Activated naive CD8-positive, alpha-beta T cell treated with anti-CD3 and anti-CD28 coated beads, Interleukin-2, amount 50 U/mL, for 16 hours (primary cell): Measurements from ENCODE around the gene SLU7.

Experiments
- DNase-seq: peaks from one replicate; pipeline ENCODE4 v3.0.0-alpha.2; 2020; ENCODE audit warnings: low read depth, low spot score

The SLU7 gene

GRCh38 chr5:160367261-160367660 lies 51.6 kb downstream of the SLU7 start:
- no peak for DNase-seq

DNA sequence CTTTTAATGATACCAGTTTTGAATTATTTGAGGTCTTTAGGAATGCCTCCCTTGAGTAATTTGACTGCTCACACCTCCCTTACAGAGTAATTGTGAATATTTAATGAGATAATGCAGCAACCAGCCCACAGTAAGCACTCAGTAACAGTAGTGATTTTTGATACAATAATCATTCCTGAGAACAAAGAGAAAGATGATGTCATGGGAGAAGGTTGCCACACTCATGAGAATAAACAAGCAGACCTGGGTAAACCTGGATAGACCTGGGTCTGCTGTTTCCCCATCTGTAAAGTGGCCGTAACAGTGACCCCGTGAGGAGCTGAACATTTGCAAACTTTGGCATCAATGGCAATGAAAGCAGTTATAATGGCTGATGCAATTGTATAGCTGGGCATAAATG lies 52.7 kb downstream of the SLU7 start:
- DNase-seq, result no peak

DNA sequence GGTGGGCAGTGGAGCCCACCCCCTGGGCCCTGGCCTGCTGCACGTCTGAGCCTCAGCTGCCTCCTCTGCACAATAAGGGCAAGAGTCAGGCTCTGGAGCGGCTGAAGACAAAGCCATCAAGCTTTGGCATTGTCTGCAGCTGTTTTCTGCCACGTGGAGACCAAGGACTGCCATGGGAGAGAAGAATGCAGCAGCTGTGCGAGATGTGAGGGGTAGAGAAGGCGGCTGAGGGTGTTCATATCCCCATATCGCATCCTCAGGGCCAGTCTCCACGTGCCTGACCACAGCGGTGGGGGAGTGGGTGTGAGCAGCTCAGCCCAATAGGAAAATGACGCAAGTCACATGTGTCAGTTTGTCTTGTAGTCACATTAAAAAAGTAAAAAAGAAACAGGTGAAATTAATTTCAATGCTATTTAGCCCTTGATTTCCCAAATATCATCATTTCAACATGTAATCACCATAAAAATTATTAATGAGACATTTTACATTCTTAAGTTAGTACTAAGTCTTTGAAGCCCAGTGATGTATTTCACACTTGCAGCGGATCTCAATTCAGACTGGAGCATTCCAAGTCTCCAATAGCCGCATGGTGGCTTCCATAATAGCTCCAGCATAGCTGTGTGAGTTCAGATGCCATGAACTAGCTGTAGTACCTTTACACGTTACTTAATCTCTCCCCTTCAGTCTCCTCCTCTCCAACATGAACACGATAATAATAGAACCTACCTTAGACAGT lies 55.1 kb downstream of the SLU7 start:
- DNase-seq, result no peak

- no peak for DNase-seq
These were observed 55.7 kb downstream of the SLU7 start for GRCh38 chr5:160363211-160363610.

- no peak for DNase-seq
These were observed 57.2 kb downstream of the SLU7 start for GRCh38 chr5:160361624-160362228.

DNA sequence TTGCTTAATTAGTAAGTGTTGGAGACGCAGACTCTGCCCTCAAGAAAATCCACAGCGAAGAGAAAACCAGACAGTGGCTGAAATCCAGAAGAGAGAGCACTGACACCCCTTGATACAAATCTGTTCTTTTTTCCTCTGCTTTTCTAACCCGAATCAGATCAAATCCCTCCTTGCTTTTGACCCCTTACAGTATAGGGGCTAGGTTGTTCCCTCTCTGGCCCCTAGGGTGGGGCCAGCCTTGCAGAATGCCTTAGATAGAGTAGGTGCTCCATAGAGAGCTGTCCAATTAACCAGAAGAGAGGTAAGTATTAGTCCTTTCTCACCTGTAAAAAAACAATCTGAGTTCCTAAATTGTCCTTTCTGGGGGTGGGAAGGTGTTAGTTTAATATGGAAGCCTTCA lies 58.6 kb downstream of the SLU7 start:
- DNase-seq, result no peak

- DNase-seq, result no peak
These were observed 59.1 kb downstream of the SLU7 start for GRCh38 chr5:160359816-160360215.

DNA sequence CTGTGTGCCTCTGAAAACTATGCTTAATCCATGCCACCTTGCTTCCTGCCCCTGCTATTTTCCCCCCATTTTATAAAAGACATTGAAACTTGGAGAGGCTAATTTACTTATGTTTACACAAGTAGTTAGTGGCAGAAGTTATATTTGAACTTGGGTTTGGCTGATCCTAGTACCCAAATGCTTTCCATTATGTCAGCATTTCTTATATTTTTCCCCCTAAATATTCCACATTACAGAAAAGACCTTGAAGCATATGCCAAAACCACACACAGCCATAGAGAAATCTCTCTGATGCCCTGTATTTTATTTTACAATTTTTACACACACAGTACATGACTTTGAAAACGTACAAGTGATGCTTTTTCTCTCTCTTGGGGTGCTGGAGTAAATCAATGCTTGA lies 59.6 kb downstream of the SLU7 start:
- no peak for DNase-seq

GRCh38 chr5:160357861-160358411 lies 60.9 kb downstream of the SLU7 start:
- DNase-seq, result no peak

DNA sequence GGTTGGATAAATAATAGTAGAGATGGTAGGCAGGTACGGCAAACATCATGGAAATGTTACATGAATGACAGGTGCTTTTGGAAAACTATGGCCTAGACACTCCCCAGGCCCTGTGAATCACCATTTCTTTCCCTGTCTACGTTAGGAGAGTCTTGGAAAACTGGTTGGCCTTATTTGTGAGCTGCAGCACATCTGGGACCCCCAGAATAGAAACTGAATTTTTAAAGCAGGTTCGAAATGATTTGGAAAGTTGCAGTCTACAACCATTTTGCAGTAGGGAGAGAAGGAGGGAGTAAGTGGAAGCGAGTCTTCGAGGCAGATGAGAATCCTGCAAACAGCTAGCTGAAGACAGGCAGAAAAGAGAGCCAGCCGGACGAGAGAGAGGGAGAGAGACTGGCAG lies 61.5 kb downstream of the SLU7 start:
- no peak for DNase-seq

DNA sequence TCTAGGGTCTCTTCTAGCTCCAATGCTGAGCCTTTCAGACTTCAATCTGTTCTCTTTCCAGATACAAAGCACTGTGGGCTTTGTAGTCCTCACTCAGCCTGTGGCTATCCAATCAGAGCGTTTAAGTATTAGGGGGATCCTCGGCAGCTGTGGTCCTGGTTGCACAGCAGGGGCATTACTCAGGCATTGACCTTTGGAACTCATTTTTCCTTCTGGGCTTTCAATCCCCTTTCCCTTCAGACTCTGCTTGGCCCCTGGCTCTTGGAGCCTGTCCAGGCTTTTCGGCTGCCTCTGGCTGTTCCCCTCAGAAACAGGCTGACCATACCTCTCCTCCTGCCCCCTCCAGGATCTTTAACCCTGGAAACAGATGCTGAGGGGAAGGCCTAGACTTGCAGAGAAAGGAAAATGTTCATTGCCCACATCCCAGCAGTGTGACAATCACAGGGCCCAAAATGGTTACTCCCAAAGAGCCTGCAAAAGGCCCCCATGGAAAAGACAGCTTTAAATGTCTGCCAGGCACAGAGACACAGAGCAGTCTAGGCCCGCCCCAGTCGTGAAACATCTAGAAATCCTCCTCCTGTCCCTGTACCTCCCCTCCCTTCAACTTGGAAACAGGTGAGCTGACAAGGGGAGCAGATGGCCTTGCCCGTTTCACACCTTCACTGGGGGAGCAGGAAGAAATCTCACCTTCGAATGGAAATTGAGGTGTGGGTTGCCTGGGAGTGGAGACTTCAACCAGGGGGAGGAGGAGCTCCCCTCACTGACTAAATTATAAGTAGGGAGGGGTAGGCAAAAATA lies 62.1 kb downstream of the SLU7 start:
- no peak for DNase-seq

- DNase-seq, result no peak
These were observed 64.2 kb downstream of the SLU7 start for GRCh38 chr5:160354666-160355065.

DNA sequence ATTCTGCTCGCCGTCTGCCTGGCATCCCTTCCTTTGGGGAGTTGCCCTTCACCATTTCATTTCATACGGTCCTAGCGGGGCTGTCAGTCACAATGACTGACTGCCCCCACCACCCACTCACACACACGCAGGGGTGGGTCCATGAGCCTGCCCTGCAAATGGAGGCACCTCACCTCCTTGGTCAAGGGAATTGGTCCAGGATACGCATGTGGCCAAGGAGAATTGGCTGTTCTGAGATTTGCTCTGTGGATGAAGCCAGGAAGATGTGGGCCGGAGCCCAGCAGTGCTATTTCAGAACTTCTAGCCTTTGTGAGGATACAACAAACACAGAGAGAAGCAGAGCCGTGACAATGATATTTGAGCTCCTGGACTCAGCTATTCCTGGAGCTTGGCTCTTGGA lies 65.5 kb downstream of the SLU7 start:
- DNase-seq, result no peak

- DNase-seq, result no peak
These were observed 66.6 kb downstream of the SLU7 start for GRCh38 chr5:160352308-160352707.
